Measurements from ENCODE around the gene MYDGF. TPM values are rescaled to one million over a fixed set of nuclear protein-coding genes. Genes with fewer than 3 reads are reported as not detected.

The MYDGF gene
- 188 and 231 TPM in 2 replicates for total RNA-seq (2022)
- percentile 79 among the genes with signal in this experiment for Bru-seq, nascent RNA
- BruChase-seq, experiment 1, labeled RNA remaining after a 6-hour chase: percentile 93 among the genes with signal in this experiment
- BruChase-seq, experiment 2, labeled RNA remaining after a 2-hour chase: percentile 84 among the genes with signal in this experiment
- long read RNA-seq, transcript MYDGF-201 (6 exons, 1,018 nt): major isoform, 797 of 1,065 reads
- long read RNA-seq, partial matches to known transcripts: 10 of 1,065 reads
- long read RNA-seq, other reads (novel, unspliced or antisense): 257 of 1,065 reads

DNA sequence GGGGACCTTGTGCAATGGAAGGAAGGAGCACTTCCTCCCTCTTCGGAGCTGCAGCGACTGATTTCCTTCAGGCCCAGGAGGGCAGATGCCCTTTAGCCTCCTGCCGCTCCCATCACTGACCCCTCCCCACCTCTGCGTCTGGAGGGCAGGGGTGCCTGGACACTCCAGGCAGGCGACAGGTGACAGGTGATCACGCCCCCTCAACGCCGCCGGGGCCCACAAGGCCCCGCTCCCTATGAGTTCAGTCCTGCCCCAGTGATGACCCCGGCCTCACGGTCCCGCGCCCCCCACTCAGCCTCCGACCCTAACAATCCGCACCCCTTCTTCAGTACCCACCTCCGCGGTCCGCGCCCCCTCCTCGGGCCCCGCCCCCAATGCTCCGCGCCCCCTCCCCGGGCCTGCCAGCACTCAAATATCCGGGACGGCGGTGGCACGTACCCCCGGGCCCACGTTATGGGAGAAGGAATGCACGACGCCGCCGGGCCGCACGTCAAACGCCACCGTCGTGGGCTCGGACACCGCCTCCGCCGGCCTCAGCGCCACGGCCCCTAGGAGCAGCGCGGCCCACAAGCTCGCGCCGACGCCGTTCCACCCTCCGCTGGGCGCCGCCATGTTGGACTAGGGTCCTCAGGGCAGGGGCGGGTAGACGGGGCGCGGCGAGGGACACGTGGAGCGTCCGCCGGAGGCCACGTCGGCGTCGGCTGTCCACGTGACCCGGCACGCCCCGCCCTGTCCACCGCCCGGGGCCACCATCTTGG lies at the start of gene MYDGF:
TSS of gene MYDGF (minus strand) at position 620 of the 758 bp plus-strand sequence. CDS start at position 612, 8 bp downstream.
- CTCF ChIA-PET: no interaction called here

GRCh38 chr19:4719499-4719866 lies 49.3 kb upstream of the MYDGF start:
- peaks cover 64% of the 10 kb centered on the region for H3K36me3 Mint-ChIP-seq (ENCODE audit: insufficient read depth, unreplicated experiment)
- no peak overlapping the region for H3K27ac Mint-ChIP-seq (ENCODE audit: low read depth, unreplicated experiment)
- H3K27me3 Mint-ChIP-seq (ENCODE audit: insufficient read depth, unreplicated experiment): no peaks in the 10 kb centered on the region
- intact Hi-C loops (cut with micrococcal nuclease): no loop called here
- no peak overlapping the region for H3K4me3 Mint-ChIP-seq (ENCODE audit: unreplicated experiment)
- H3K9me3 Mint-ChIP-seq (ENCODE audit: unreplicated experiment): no peaks in the 10 kb centered on the region
- DNase-seq (ENCODE audit: unreplicated experiment): no peak
- ChIA-PET CTCF (interaction anchor here (1.7 kb wide), 1 partner anchor 85 kb away, joined by 5 read pairs; no protein-coding TSS in a partner anchor), POLR2A (no interaction called here)
- TF ChIP-seq, protein P1, sequence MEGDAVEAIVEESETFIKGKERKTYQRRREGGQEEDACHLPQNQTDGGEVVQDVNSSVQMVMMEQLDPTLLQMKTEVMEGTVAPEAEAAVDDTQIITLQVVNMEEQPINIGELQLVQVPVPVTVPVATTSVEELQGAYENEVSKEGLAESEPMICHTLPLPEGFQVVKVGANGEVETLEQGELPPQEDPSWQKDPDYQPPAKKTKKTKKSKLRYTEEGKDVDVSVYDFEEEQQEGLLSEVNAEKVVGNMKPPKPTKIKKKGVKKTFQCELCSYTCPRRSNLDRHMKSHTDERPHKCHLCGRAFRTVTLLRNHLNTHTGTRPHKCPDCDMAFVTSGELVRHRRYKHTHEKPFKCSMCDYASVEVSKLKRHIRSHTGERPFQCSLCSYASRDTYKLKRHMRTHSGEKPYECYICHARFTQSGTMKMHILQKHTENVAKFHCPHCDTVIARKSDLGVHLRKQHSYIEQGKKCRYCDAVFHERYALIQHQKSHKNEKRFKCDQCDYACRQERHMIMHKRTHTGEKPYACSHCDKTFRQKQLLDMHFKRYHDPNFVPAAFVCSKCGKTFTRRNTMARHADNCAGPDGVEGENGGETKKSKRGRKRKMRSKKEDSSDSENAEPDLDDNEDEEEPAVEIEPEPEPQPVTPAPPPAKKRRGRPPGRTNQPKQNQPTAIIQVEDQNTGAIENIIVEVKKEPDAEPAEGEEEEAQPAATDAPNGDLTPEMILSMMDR (IDR thresholded peaks at IDR 0.05; ENCODE audit: unreplicated experiment): no peak
- BruUV-seq (replicated peaks): no TSS peak
- H3K4me1 Mint-ChIP-seq (ENCODE audit: insufficient read depth, unreplicated experiment): peaks cover 24% of the 10 kb centered on the region

More for the DNA sequence above, at the start of gene MYDGF:
- BruUV-seq (replicated peaks): no TSS peak
- H3K27me3 Mint-ChIP-seq (ENCODE audit: insufficient read depth, unreplicated experiment): no peaks in the 10 kb centered on the region
- peak; percentile 88 for DNase-seq (ENCODE audit: unreplicated experiment)
- H3K4me1 Mint-ChIP-seq (ENCODE audit: insufficient read depth, unreplicated experiment): no peaks in the 10 kb centered on the region
- no peaks in the 10 kb centered on the region for H3K9me3 Mint-ChIP-seq (ENCODE audit: unreplicated experiment)
- H3K4me3 Mint-ChIP-seq (ENCODE audit: unreplicated experiment): peak within 1 kb of the TSS; percentile 86
- TF ChIP-seq, protein P1 (IDR thresholded peaks at IDR 0.05; ENCODE audit: unreplicated experiment): no peak
- H3K36me3 Mint-ChIP-seq (ENCODE audit: insufficient read depth, unreplicated experiment): peaks cover 50% of the 10 kb centered on the region
- POLR2A ChIA-PET: interaction anchor here (0.6 to 2.6 kb wide), 10 partner anchors 10 to 1251 kb away, joined by 3 to 26 read pairs (median 3); partner anchors contain the start of gene DPP9
- H3K27ac Mint-ChIP-seq (ENCODE audit: low read depth, unreplicated experiment): peak within 1 kb of the TSS; percentile 92
- intact Hi-C loops (cut with micrococcal nuclease): loop anchor here (1.0 kb wide), 1 partner anchor 24 kb away; no protein-coding TSS in a partner anchor

GRCh38 chr19:4717966-4718701 lies 48.0 kb upstream of the MYDGF start:
- POLR2A ChIA-PET: interaction anchor here (2.8 kb wide), 1 partner anchor 23 kb away, joined by 11 read pairs; no protein-coding TSS in a partner anchor
- Mint-ChIP-seq H3K27me3 (ENCODE audit: insufficient read depth, unreplicated experiment) (no peaks in the 10 kb centered on the region), H3K36me3 (ENCODE audit: insufficient read depth, unreplicated experiment) (peaks cover 67% of the 10 kb centered on the region)

More at GRCh38 chr19:4717966-4718701, 48.0 kb upstream of the MYDGF start:
- peaks cover 34% of the 10 kb centered on the region for H3K4me1 Mint-ChIP-seq (ENCODE audit: insufficient read depth, unreplicated experiment)
- no peaks in the 10 kb centered on the region for H3K9me3 Mint-ChIP-seq (ENCODE audit: unreplicated experiment)
- intact Hi-C loops (cut with micrococcal nuclease): no loop called here
- TF ChIP-seq, protein P1 (IDR thresholded peaks at IDR 0.05; ENCODE audit: unreplicated experiment): no peak
- H3K4me3 Mint-ChIP-seq (ENCODE audit: unreplicated experiment): no peak overlapping the region
- H3K27ac Mint-ChIP-seq (ENCODE audit: low read depth, unreplicated experiment): peak overlapping the region; percentile 54
- BruUV-seq (replicated peaks): no TSS peak
- CTCF ChIA-PET: interaction anchor here (0.6 to 1.1 kb wide), 2 partner anchors 14 to 107 kb away, joined by 3 to 5 read pairs; no protein-coding TSS in a partner anchor
- DNase-seq (ENCODE audit: unreplicated experiment): no peak
